HEK293 (cell line): ENCODE measurements around the gene SMIM12.

ENCODE experiments used
- CTCF ChIA-PET: fragments of 350-600 bp; formaldehyde crosslinking; extraction: SDS; loops from one replicate; lab custom pipeline; 2021; ENCODE audit warnings: antibody characterized with exemption; lab: Yijun Ruan, JAX
- POLR2A ChIA-PET: fragments of 300-600 bp; formaldehyde crosslinking; extraction: SDS; loops from one replicate; lab custom pipeline; 2020; ENCODE audit warnings: antibody characterized with exemption, inconsistent platforms; lab: Yijun Ruan, JAX
- H3K27ac ChIP-seq: fragments of 200-500 bp; sonication (Bioruptor generic); 2 replicates; pipeline ENCODE4 v1.5.1; 2014; ENCODE audit warnings: low read depth, low read length, control low read depth, inconsistent platforms; ENCODE audit errors: extremely low read depth
- H3K36me3 ChIP-seq, 2 experiments: fragments of 200-500 bp in 1 of 2; sonication (Bioruptor generic) in 1 of 2; 1 replicate in 1 of 2; 2 replicates in 1 of 2; pipeline ENCODE4 v1.5.1; 2014 to 2017; ENCODE audit warnings: inconsistent platforms in 2 of 2, low read length in 2 of 2; ENCODE audit not compliant: control insufficient read depth in 2 of 2, insufficient read depth in 1 of 2
- H3K4me1 ChIP-seq: fragments of 200-500 bp; sonication (Bioruptor generic); 2 replicates; pipeline ENCODE4 v1.5.1; 2014; ENCODE audit warnings: mild to moderate bottlenecking, low read length, inconsistent platforms; ENCODE audit not compliant: control insufficient read depth, insufficient read depth
- H3K4me3 ChIP-seq: 2 replicates; pipeline ENCODE4 v1.5.1; 2011; ENCODE audit warnings: low read depth, mild to moderate bottlenecking, control low read depth, low read length, moderate library complexity
- H3K9me3 ChIP-seq: fragments of 200-500 bp; sonication (Bioruptor generic); 2 replicates; pipeline ENCODE4 v1.5.1; 2014; ENCODE audit warnings: low read depth, low read length, inconsistent platforms; ENCODE audit not compliant: control insufficient read depth, insufficient read depth
- CTCF ChIP-seq: fragments of 450-650 bp; formaldehyde crosslinking; IDR thresholded peaks from 2 replicates; pipeline ENCODE4 v1.5.1; 2016; ENCODE audit warnings: missing biosample characterization, missing genetic modification characterization
- EGR2 ChIP-seq: fragments of 450-650 bp; formaldehyde crosslinking; IDR thresholded peaks from 2 replicates; pipeline ENCODE4 v1.5.1; 2016; ENCODE audit warnings: low read depth, missing biosample characterization, missing genetic modification characterization
- INSM2 ChIP-seq: fragments of 450-650 bp; formaldehyde crosslinking; IDR thresholded peaks from 2 replicates; pipeline ENCODE4 v1.5.1; 2016; ENCODE audit warnings: missing biosample characterization, missing genetic modification characterization
- KLF9 ChIP-seq: fragments of 450-650 bp; formaldehyde crosslinking; IDR thresholded peaks from 2 replicates; pipeline ENCODE4 v1.5.1; 2016; ENCODE audit warnings: missing biosample characterization, missing genetic modification characterization, low read depth
- RBAK ChIP-seq: fragments of 450-650 bp; formaldehyde crosslinking; IDR thresholded peaks from 2 replicates; pipeline ENCODE4 v1.5.1; 2016; ENCODE audit warnings: missing biosample characterization, missing genetic modification characterization
- REPIN1 ChIP-seq: fragments of 450-650 bp; formaldehyde crosslinking; IDR thresholded peaks from 2 replicates; pipeline ENCODE4 v1.5.1; 2017; ENCODE audit warnings: missing biosample characterization, missing genetic modification characterization, low read depth
- SCRT2 ChIP-seq: fragments of 450-650 bp; formaldehyde crosslinking; IDR thresholded peaks from 2 replicates; pipeline ENCODE4 v1.5.1; 2016; ENCODE audit warnings: missing biosample characterization, missing genetic modification characterization
- YY1 ChIP-seq: fragments of 450-650 bp; formaldehyde crosslinking; IDR thresholded peaks from 2 replicates; pipeline ENCODE4 v1.5.1; 2018; ENCODE audit warnings: missing biosample characterization, missing genetic modification characterization
- ZBTB26 ChIP-seq: fragments of 450-650 bp; formaldehyde crosslinking; optimal IDR thresholded peaks from 2 replicates; pipeline ENCODE3; 2016; ENCODE audit warnings: missing biosample characterization, mild to moderate bottlenecking, missing genetic modification characterization
- ZEB2 ChIP-seq: fragments of 450-650 bp; formaldehyde crosslinking; IDR thresholded peaks from 2 replicates; pipeline ENCODE4 v1.5.1; 2016; ENCODE audit warnings: missing biosample characterization, missing genetic modification characterization
- ZFHX2 ChIP-seq: fragments of 450-650 bp; formaldehyde crosslinking; conservative IDR thresholded peaks from 2 replicates; pipeline ENCODE4 v1.5.1; 2016; ENCODE audit warnings: missing biosample characterization, missing genetic modification characterization
- ZNF121 ChIP-seq: fragments of 450-650 bp; formaldehyde crosslinking; IDR thresholded peaks from 2 replicates; pipeline ENCODE4 v1.5.1; 2016; ENCODE audit warnings: missing biosample characterization, missing genetic modification characterization
- ZNF138 ChIP-seq: fragments of 450-650 bp; formaldehyde crosslinking; IDR thresholded peaks from 2 replicates; pipeline ENCODE4 v1.5.1; 2016; ENCODE audit warnings: missing biosample characterization, missing genetic modification characterization, borderline replicate concordance
- ZNF221 ChIP-seq: fragments of 450-650 bp; formaldehyde crosslinking; IDR thresholded peaks from 2 replicates; pipeline ENCODE4 v1.5.1; 2017; ENCODE audit warnings: missing biosample characterization, missing genetic modification characterization, borderline replicate concordance
- ZNF23 ChIP-seq: fragments of 450-650 bp; formaldehyde crosslinking; IDR thresholded peaks from 2 replicates; pipeline ENCODE4 v1.5.1; 2016; ENCODE audit warnings: missing biosample characterization, missing genetic modification characterization, borderline replicate concordance
- ZNF266 ChIP-seq: fragments of 450-650 bp; formaldehyde crosslinking; IDR thresholded peaks from 2 replicates; pipeline ENCODE4 v1.5.1; 2016; ENCODE audit warnings: missing biosample characterization, missing genetic modification characterization, low read depth
- ZNF341 ChIP-seq: fragments of 450-650 bp; formaldehyde crosslinking; IDR thresholded peaks from 2 replicates; pipeline ENCODE4; 2016; ENCODE audit warnings: low read depth, missing biosample characterization, missing genetic modification characterization
- ZNF626 ChIP-seq: fragments of 450-650 bp; sonication (Bioruptor Pico); formaldehyde crosslinking; IDR thresholded peaks from 2 replicates; pipeline ENCODE4 v1.5.1; 2018; ENCODE audit warnings: missing biosample characterization, missing genetic modification characterization, inconsistent platforms
- ZNF654 ChIP-seq: fragments of 450-650 bp; formaldehyde crosslinking; IDR thresholded peaks from 2 replicates; pipeline ENCODE4 v1.5.1; 2016; ENCODE audit warnings: low read depth, missing biosample characterization, missing genetic modification characterization
- ZNF76 ChIP-seq: fragments of 450-650 bp; formaldehyde crosslinking; IDR thresholded peaks from 2 replicates; pipeline ENCODE4; 2016; ENCODE audit warnings: low read depth, missing biosample characterization, missing genetic modification characterization, borderline replicate concordance
- ZXDB ChIP-seq: fragments of 450-650 bp; formaldehyde crosslinking; IDR thresholded peaks from 2 replicates; pipeline ENCODE4 v1.5.1; 2016; ENCODE audit warnings: missing biosample characterization, missing genetic modification characterization

Gene SMIM12

GRCh38 chr1:34896612-34897011 lies 37.1 kb upstream of the SMIM12 start:
- H3K36me3 ChIP-seq: no peaks in the 10 kb centered on the region
- no peaks in the 10 kb centered on the region for H3K9me3 ChIP-seq
- H3K4me1 ChIP-seq: no peaks in the 10 kb centered on the region
- POLR2A ChIA-PET: no interaction called here
- no peak overlapping the region for H3K27ac ChIP-seq
- no peak for TF ChIP-seq KLF9 (tag by site-specific recombination)
- TF ChIP-seq ZNF654 (tag by site-specific recombination): peak; percentile 19; the same call in 1 of the 2 replicates
- TF ChIP-seq SCRT2 (tag by site-specific recombination): no peak
- TF ChIP-seq, all 188 proteins: peak for 1
- H3K4me3 ChIP-seq: no peak overlapping the region
- CTCF ChIA-PET: interaction anchor here (0.6 to 0.7 kb wide), 2 partner anchors 37 to 251 kb away, joined by 3 read pairs; no protein-coding TSS in a partner anchor

GRCh38 chr1:34889705-34890104 lies 30.2 kb upstream of the SMIM12 start:
- POLR2A ChIA-PET: no interaction called here
- CTCF ChIA-PET: interaction anchor here (2.4 kb wide), 1 partner anchor 37 kb away, joined by 7 read pairs; no protein-coding TSS in a partner anchor
- no peaks in the 10 kb centered on the region for H3K9me3 ChIP-seq
- no peaks in the 10 kb centered on the region for H3K36me3 ChIP-seq
- peak; percentile 56 for TF ChIP-seq EGR2 (tag by site-specific recombination)
- TF ChIP-seq ZFHX2 (tag by site-specific recombination): peak; percentile 53
- no peak for TF ChIP-seq ZBTB26 (tag by site-specific recombination)
- no peak overlapping the region for H3K4me3 ChIP-seq
- H3K27ac ChIP-seq: no peak overlapping the region
- no peaks in the 10 kb centered on the region for H3K4me1 ChIP-seq

- no peak overlapping the region for H3K27ac ChIP-seq
- H3K4me1 ChIP-seq: no peaks in the 10 kb centered on the region
- ChIA-PET CTCF (interaction anchor here (0.6 to 2.4 kb wide), 3 partner anchors 21 to 147 kb away, joined by 3 to 7 read pairs (median 7); no protein-coding TSS in a partner anchor), POLR2A (no interaction called here)
- H3K9me3 ChIP-seq: no peaks in the 10 kb centered on the region
- TF ChIP-seq REPIN1 (tag by site-specific recombination) (no peak), INSM2 (no peak), SCRT2 (tag by site-specific recombination) (no peak)
- no peak overlapping the region for H3K4me3 ChIP-seq
- H3K36me3 ChIP-seq: no peaks in the 10 kb centered on the region
These were observed 28.0 kb upstream of the SMIM12 start for GRCh38 chr1:34887593-34887992.

- Histone ChIP-seq H3K4me1 (no peaks in the 10 kb centered on the region), H3K9me3 (no peaks in the 10 kb centered on the region), H3K36me3 (no peaks in the 10 kb centered on the region), H3K4me3 (no peak overlapping the region), H3K27ac (no peak overlapping the region)
- ChIA-PET CTCF (interaction anchor here (2.4 kb wide), 1 partner anchor 19 kb away, joined by 7 read pairs; no protein-coding TSS in a partner anchor), POLR2A (interaction anchor here (0.6 kb wide), 1 partner anchor 26 kb away, joined by 3 read pairs; the partner anchor contains the start of gene SMIM12)
- TF ChIP-seq CTCF (tag by site-specific recombination) (no peak), ZNF626 (no peak), ZXDB (tag by site-specific recombination) (no peak), YY1 (tag by site-specific recombination) (no peak), ZNF221 (tag by site-specific recombination) (no peak), ZNF138 (tag by site-specific recombination) (no peak), ZNF76 (tag by site-specific recombination) (no peak), ZNF23 (tag by site-specific recombination) (no peak), KLF9 (tag by site-specific recombination) (no peak), ZNF341 (tag by site-specific recombination) (no peak), RBAK (tag by site-specific recombination) (no peak), ZNF121 (tag by site-specific recombination) (no peak), ZNF266 (no peak), ZEB2 (tag by site-specific recombination) (no peak)
These were observed 26.1 kb upstream of the SMIM12 start for GRCh38 chr1:34885405-34886247.
